SK-N-MC (cell line): ENCODE data around the gene SLC25A1.

ENCODE experiments used
- DNase-seq: peaks from one replicate; pipeline ENCODE4 v3.0.0-alpha.2; 2011; ENCODE audit warnings: low read depth, low spot score
- H3K27ac ChIP-seq: fragments of 200-600 bp; sonication (generic); 2 replicates; pipeline ENCODE4 v1.5.1; 2016; ENCODE audit warnings: mixed run types
- H3K36me3 ChIP-seq: fragments of 200-600 bp; sonication (generic); 2 replicates; pipeline ENCODE4 v1.6.1; 2017; ENCODE audit warnings: antibody characterized with exemption, low read length, mixed read lengths; ENCODE audit not compliant: insufficient read depth
- H3K4me3 ChIP-seq: fragments of 200-600 bp; sonication (generic); 2 replicates; pipeline ENCODE4 v1.5.1; 2016
- H3K9ac ChIP-seq: fragments of 200-600 bp; sonication (generic); 2 replicates; pipeline ENCODE4 v1.8.0; 2017; ENCODE audit warnings: mixed run types, mixed read lengths; ENCODE audit not compliant: insufficient read length
- H3K9me3 ChIP-seq: fragments of 200-600 bp; sonication (generic); 2 replicates; pipeline ENCODE4 v1.6.1; 2017; ENCODE audit warnings: low read depth, mild to moderate bottlenecking, antibody characterized with exemption, low read length, moderate library complexity, mixed read lengths
- EZH2 ChIP-seq: fragments of 200-600 bp; sonication (generic); IDR thresholded peaks from one replicate; pipeline ENCODE4 v1.6.1; 2017; ENCODE audit warnings: antibody characterized with exemption
- FOXP2 ChIP-seq: optimal IDR thresholded peaks from 2 replicates; pipeline ENCODE3; 2011; ENCODE audit warnings: mild to moderate bottlenecking, moderate library complexity; ENCODE audit not compliant: insufficient read depth; ENCODE audit errors: extremely low read length, control extremely low read depth
- POLR2AphosphoS5 ChIP-seq: IDR thresholded peaks from 2 replicates; pipeline ENCODE4 v1.6.1; 2012; ENCODE audit warnings: mild to moderate bottlenecking, low read depth, low read length, borderline replicate concordance

The SLC25A1 gene

GRCh38 chr22:19180740-19181410 is 2.3 kb upstream of the SLC25A1 start:
- no peaks in the 10 kb centered on the region for H3K9me3 ChIP-seq
- no peak overlapping the region for H3K9ac ChIP-seq
- no peaks in the 10 kb centered on the region; the same call in 1 of the 2 replicates for H3K36me3 ChIP-seq
- no peak for DNase-seq
- TF ChIP-seq EZH2 = no peak
- TF ChIP-seq POLR2AphosphoS5 = no peak
- TF ChIP-seq FOXP2 = no peak
- H3K27ac ChIP-seq = no peak overlapping the region
- no peak overlapping the region for H3K4me3 ChIP-seq

GRCh38 chr22:19180234-19180633 is 1.7 kb upstream of the SLC25A1 start:
- TF ChIP-seq POLR2AphosphoS5 = no peak
- DNase-seq = no peak
- no peak overlapping the region for H3K4me3 ChIP-seq
- H3K9me3 ChIP-seq = no peaks in the 10 kb centered on the region
- H3K27ac ChIP-seq = no peak overlapping the region
- H3K36me3 ChIP-seq = no peaks in the 10 kb centered on the region; the same call in 1 of the 2 replicates
- no peak overlapping the region for H3K9ac ChIP-seq

GRCh38 chr22:19179497-19180048 is 1.0 kb upstream of the SLC25A1 start:
- H3K27ac ChIP-seq = no peak overlapping the region
- H3K9me3 ChIP-seq = no peaks in the 10 kb centered on the region
- DNase-seq = no peak
- H3K36me3 ChIP-seq = no peaks in the 10 kb centered on the region; the same call in 1 of the 2 replicates
- no peak overlapping the region for H3K9ac ChIP-seq
- H3K4me3 ChIP-seq = peak overlapping the region; percentile 89
- TF ChIP-seq EZH2 = no peak
- no peak for TF ChIP-seq FOXP2
- no peak for TF ChIP-seq POLR2AphosphoS5

- Histone ChIP-seq H3K27ac (no peak overlapping the region), H3K9me3 (no peaks in the 10 kb centered on the region), H3K9ac (peak overlapping the region; percentile 77), H3K4me3 (peak overlapping the region; percentile 89), H3K36me3 (no peaks in the 10 kb centered on the region; the same call in 1 of the 2 replicates)
- TF ChIP-seq EZH2 (no peak), POLR2AphosphoS5 (no peak), FOXP2 (no peak)
- no peak for DNase-seq
Observed at GRCh38 chr22:19178065-19178656, 375 bp downstream of the SLC25A1 start.

- Histone ChIP-seq H3K9me3 (no peaks in the 10 kb centered on the region), H3K27ac (no peak overlapping the region), H3K36me3 (no peaks in the 10 kb centered on the region; the same call in 1 of the 2 replicates), H3K4me3 (peak overlapping the region; percentile 89), H3K9ac (peak overlapping the region; percentile 77)
- DNase-seq = no peak
- TF ChIP-seq POLR2AphosphoS5 (no peak), EZH2 (no peak), FOXP2 (no peak)
Observed at GRCh38 chr22:19177164-19178064, 1.1 kb downstream of the SLC25A1 start.

GRCh38 chr22:19176732-19177131 is 1.8 kb downstream of the SLC25A1 start:
- TF ChIP-seq POLR2AphosphoS5 (no peak), FOXP2 (no peak), EZH2 (no peak)
- H3K9me3 ChIP-seq = no peaks in the 10 kb centered on the region
- no peaks in the 10 kb centered on the region; the same call in 1 of the 2 replicates for H3K36me3 ChIP-seq
- peak overlapping the region; percentile 89; the same call in 1 of the 2 replicates for H3K4me3 ChIP-seq
- DNase-seq = no peak
- H3K27ac ChIP-seq = no peak overlapping the region
- H3K9ac ChIP-seq = no peak overlapping the region

GRCh38 chr22:19176175-19176643 is 2.3 kb downstream of the SLC25A1 start:
- Histone ChIP-seq H3K4me3 (no peak overlapping the region), H3K9me3 (no peaks in the 10 kb centered on the region), H3K9ac (no peak overlapping the region), H3K36me3 (no peaks in the 10 kb centered on the region; the same call in 1 of the 2 replicates), H3K27ac (no peak overlapping the region)
- TF ChIP-seq POLR2AphosphoS5 (no peak), EZH2 (no peak), FOXP2 (no peak)
- DNase-seq = no peak

- TF ChIP-seq POLR2AphosphoS5 (no peak), FOXP2 (no peak), EZH2 (no peak)
- H3K9ac ChIP-seq = no peak overlapping the region
- H3K27ac ChIP-seq = no peak overlapping the region
- H3K9me3 ChIP-seq = no peaks in the 10 kb centered on the region
- H3K36me3 ChIP-seq = no peaks in the 10 kb centered on the region; the same call in 1 of the 2 replicates
- DNase-seq = no peak
- no peak overlapping the region for H3K4me3 ChIP-seq
Observed at GRCh38 chr22:19175602-19176174, 2.8 kb downstream of the SLC25A1 start.
